H1 (cell line): ENCODE results near the gene ARL14. TPM values are rescaled to one million over a fixed set of nuclear protein-coding genes. Genes with fewer than 3 reads are reported as not detected.

Source experiments
- CTCF ChIA-PET: fragments of 300-600 bp; sonication (Branson Sonifier 250); formaldehyde crosslinking; loops from one replicate; lab custom pipeline; 2021; ENCODE audit not compliant: partially characterized antibody; lab: Charles Lee
- POLR2A ChIA-PET: fragments of 300-600 bp; sonication (Branson Sonifier 250); formaldehyde crosslinking; loops from one replicate; lab custom pipeline; 2021; ENCODE audit warnings: inconsistent platforms; ENCODE audit not compliant: partially characterized antibody; lab: Charles Lee
- DNase-seq, 2 experiments: peaks; one replicate each; pipeline versions ENCODE4 v3.0.0 to v3.0.0-alpha.2; 2010 to 2022; ENCODE audit warnings: low spot score in 2 of 2, low read depth in 1 of 2, mixed read lengths in 1 of 2
- FAIRE-seq: peaks from 2 replicates; lab custom pipeline; 2011; peaks lifted over from hg19 to GRCh38; lab: Jason Lieb, UNC
- H2AFZ ChIP-seq: 2 replicates; pipeline ENCODE4 v1.8.1; 2012; ENCODE audit warnings: low read length, inconsistent platforms
- H2AK5ac ChIP-seq: 2 replicates; pipeline ENCODE4 v1.6.1; 2013; ENCODE audit warnings: low read depth, low read length
- H2BK120ac ChIP-seq: replicated peaks from 2 replicates; pipeline ENCODE3; 2013; ENCODE audit warnings: low read depth, low read length, inconsistent platforms
- H2BK12ac ChIP-seq: 2 replicates; pipeline ENCODE4 v1.6.1; 2013; ENCODE audit warnings: low read depth, low read length
- H2BK15ac ChIP-seq: 2 replicates; pipeline ENCODE4 v1.6.1; 2013; ENCODE audit warnings: low read length
- H2BK20ac ChIP-seq: 2 replicates; pipeline ENCODE4 v1.6.1; 2013; ENCODE audit warnings: low read length
- H2BK5ac ChIP-seq: 2 replicates; pipeline ENCODE4 v1.6.1; 2013; ENCODE audit warnings: low read depth, low read length
- H3K14ac ChIP-seq: 2 replicates; pipeline ENCODE4 v1.6.1; 2013; ENCODE audit warnings: inconsistent platforms; ENCODE audit not compliant: insufficient read length
- H3K18ac ChIP-seq: 2 replicates; pipeline ENCODE4 v1.6.1; 2013; ENCODE audit warnings: low read length; ENCODE audit errors: extremely low read depth
- H3K23ac ChIP-seq: 2 replicates; pipeline ENCODE4 v1.6.1; 2013; ENCODE audit warnings: inconsistent platforms; ENCODE audit not compliant: insufficient read length
- H3K23me2 ChIP-seq: 2 replicates; pipeline ENCODE4 v1.6.1; 2013; ENCODE audit warnings: low read depth, low read length
- H3K27ac ChIP-seq: 2 replicates; pipeline ENCODE4 v1.6.1; 2011; ENCODE audit warnings: low read depth, low read length, inconsistent platforms
- H3K27me3 ChIP-seq, 4 experiments: replicated peaks in 1 of 4; 1 replicate in 1 of 4; 2 replicates in 3 of 4; pipeline versions ENCODE4 v1.6.1 to v1.8.1; 2011 to 2013; ENCODE audit warnings: low read length in 3 of 4, mild to moderate bottlenecking in 3 of 4, inconsistent platforms in 2 of 4, mixed read lengths in 2 of 4, moderate library complexity in 1 of 4; ENCODE audit not compliant: control insufficient read depth in 3 of 4, insufficient read depth in 3 of 4; ENCODE audit errors: extremely low read depth in 1 of 4
- H3K36me3 ChIP-seq, 4 experiments: 2 replicates each; pipeline versions ENCODE4 v1.6.1 to v1.8.1; 2011 to 2013; ENCODE audit warnings: mild to moderate bottlenecking in 4 of 4, low read length in 3 of 4, moderate library complexity in 2 of 4, control low read depth in 1 of 4, inconsistent platforms in 1 of 4; ENCODE audit not compliant: insufficient read depth in 4 of 4, control insufficient read depth in 2 of 4
- H3K4ac ChIP-seq: replicated peaks from 2 replicates; pipeline ENCODE3; 2013; ENCODE audit warnings: low read length, low read depth, mixed read lengths, inconsistent platforms; ENCODE audit not compliant: insufficient read length
- H3K4me1 ChIP-seq, 4 experiments: replicated peaks in 1 of 4; 1 replicate in 1 of 4; 2 replicates in 3 of 4; pipeline versions ENCODE4 v1.6.1 to v1.8.1; 2011 to 2013; ENCODE audit warnings: low read length in 3 of 4, inconsistent platforms in 2 of 4, mixed read lengths in 1 of 4; ENCODE audit not compliant: insufficient read depth in 4 of 4, control insufficient read depth in 3 of 4
- H3K4me2 ChIP-seq, 2 experiments: 2 replicates each; pipeline versions ENCODE4 v1.6.1 to v1.8.1; 2011 to 2013; ENCODE audit warnings: low read depth in 2 of 2, low read length in 2 of 2, control low read depth in 1 of 2, inconsistent platforms in 1 of 2, mild to moderate bottlenecking in 1 of 2; ENCODE audit not compliant: insufficient read depth in 1 of 2
- H3K4me3 ChIP-seq, 4 experiments: fragments of 200-600, 300-600 bp in 1 of 4; sonication (generic), shearing (Covaris generic), sonication (Bioruptor Twin) in 1 of 4; 2 replicates each; pipeline versions ENCODE4 v1.5.1 to v1.8.1; 2011 to 2016; ENCODE audit warnings: low read length in 4 of 4, low read depth in 3 of 4, control low read depth in 2 of 4, inconsistent platforms in 2 of 4, mild to moderate bottlenecking in 2 of 4, mixed read lengths in 1 of 4, moderate library complexity in 1 of 4; ENCODE audit not compliant: insufficient read depth in 2 of 4; ENCODE audit errors: extremely low read depth in 1 of 4
- H3K56ac ChIP-seq: replicated peaks from 2 replicates; pipeline ENCODE3; 2013; ENCODE audit warnings: low read depth, mild to moderate bottlenecking, mixed read lengths, low read length, inconsistent platforms; ENCODE audit not compliant: insufficient read length
- H3K79me1 ChIP-seq: 2 replicates; pipeline ENCODE4 v1.6.1; 2013; ENCODE audit warnings: low read depth, low read length, control low read depth
- H3K79me2 ChIP-seq, 2 experiments: 2 replicates each; pipeline versions ENCODE4 v1.6.1 to v1.8.1; 2012 to 2013; ENCODE audit warnings: low read length in 2 of 2, mild to moderate bottlenecking in 2 of 2, inconsistent platforms in 1 of 2; ENCODE audit not compliant: insufficient read depth in 2 of 2, control insufficient read depth in 1 of 2
- H3K9ac ChIP-seq, 4 experiments: replicated peaks in 1 of 4; 1 replicate in 1 of 4; 2 replicates in 3 of 4; pipeline versions ENCODE4 v1.6.1 to v1.8.1; 2011 to 2013; ENCODE audit warnings: low read depth in 3 of 4, low read length in 3 of 4, control low read depth in 2 of 4, mild to moderate bottlenecking in 2 of 4, moderate library complexity in 2 of 4, inconsistent platforms in 1 of 4; ENCODE audit errors: extremely low read depth in 1 of 4
- H3K9me3 ChIP-seq, 2 experiments: 2 replicates each; pipeline versions ENCODE4 v1.6.1 to v1.8.1; 2012 to 2013; ENCODE audit warnings: mild to moderate bottlenecking in 2 of 2, moderate library complexity in 2 of 2, control low read depth in 1 of 2, inconsistent platforms in 1 of 2, low read depth in 1 of 2, low read length in 1 of 2, mixed read lengths in 1 of 2; ENCODE audit not compliant: insufficient read depth in 2 of 2
- H4K20me1 ChIP-seq, 2 experiments: replicated peaks in 1 of 2; 2 replicates each; pipeline versions ENCODE3 to v1.8.1; 2011 to 2013; ENCODE audit warnings: inconsistent platforms in 2 of 2, low read length in 2 of 2, mild to moderate bottlenecking in 1 of 2; ENCODE audit not compliant: insufficient read depth in 2 of 2, control insufficient read depth in 1 of 2
- H4K5ac ChIP-seq: 2 replicates; pipeline ENCODE4 v1.6.1; 2013; ENCODE audit warnings: low read length, low read depth, mixed read lengths, inconsistent platforms; ENCODE audit not compliant: insufficient read length
- H4K8ac ChIP-seq: 2 replicates; pipeline ENCODE4 v1.8.0; 2013; ENCODE audit warnings: mild to moderate bottlenecking, moderate library complexity, low read length, inconsistent platforms; ENCODE audit not compliant: insufficient read depth; ENCODE audit errors: extremely low read depth
- H4K91ac ChIP-seq: replicated peaks from 2 replicates; pipeline ENCODE3; 2013; ENCODE audit warnings: low read length, mixed read lengths, inconsistent platforms; ENCODE audit not compliant: insufficient read length
- TEAD4 ChIP-seq: IDR thresholded peaks from 2 replicates; pipeline ENCODE4 v1.6.1; 2012; ENCODE audit warnings: low read depth, low read length, inconsistent platforms, mixed read lengths
- WGBS, 2 experiments: shearing (Covaris generic) in 1 of 2; methylation state at CpG; one replicate each; pipeline versions ENCODE4 v1.1.6 to v1.1.7; 2013 to 2015; ENCODE audit warnings: low lambda C conversion rate in 2 of 2, mixed read lengths in 2 of 2, inconsistent platforms in 1 of 2, low coverage in 1 of 2, missing lambda C conversion rate in 1 of 2; ENCODE audit not compliant: insufficient replicate concordance in 2 of 2, insufficient coverage in 1 of 2, insufficient read length in 1 of 2; ENCODE audit errors: extremely low coverage in 1 of 2, missing lambda C conversion rate in 1 of 2; 5-methylcytosine and 5-hydroxymethylcytosine counted together
- polyA plus RNA-seq, 7 experiments: library from polyadenylated mRNA; depleted of rRNA in 3 of 7; stranded (reverse) in 5 of 7; unstranded in 2 of 7; fragments of >200 nt in 5 of 7; fragments of 200-250 nt in 2 of 7; gene quantifications; 1 replicate in 5 of 7; 2 replicates in 1 of 7; 4 replicates in 1 of 7; pipeline versions ENCODE4 v1.2.1 to v1.2.3, GENCODE V29; 2011 to 2013; ENCODE audit warnings: missing spikeins in 2 of 7, mixed read lengths in 2 of 7
- total RNA-seq: library from RNA; stranded (reverse); fragmentation: NEBNext Ultra II Directional; extraction: Animal tissue kit (Norgen Biotek cat#: 25700); gene quantifications from 2 replicates; pipeline ENCODE4 v1.2.1, GENCODE V29; 2021

Gene ARL14
- total and polyA plus RNA-seq, 2 of the 8 experiments (the other 6 are each of a cell fraction or from before 2014, with no cell fraction given) = not detected

GRCh38 chr3:160695915-160696327 is 19.0 kb downstream of the ARL14 start:
- Histone ChIP-seq H3K9me3 (no peaks in the 10 kb centered on the region), H2BK15ac (no peak overlapping the region), H3K36me3 (no peaks in the 10 kb centered on the region), H3K23ac (no peak overlapping the region), H2BK120ac (no peak overlapping the region), H3K27me3 (no peaks in the 10 kb centered on the region), H3K79me2 (no peaks in the 10 kb centered on the region), H3K79me1 (no peaks in the 10 kb centered on the region), H3K18ac (no peak overlapping the region), H3K4me1 (no peaks in the 10 kb centered on the region), H3K14ac (no peak overlapping the region), H4K20me1 (no peaks in the 10 kb centered on the region), H3K9ac (no peak overlapping the region), H4K91ac (no peak overlapping the region), H2AFZ (no peak overlapping the region), H2BK20ac (no peak overlapping the region), H3K56ac (no peak overlapping the region), H2AK5ac (no peak overlapping the region), H3K27ac (no peak overlapping the region), H2BK5ac (no peak overlapping the region), H3K4me2 (no peak overlapping the region), H3K4me3 (no peak overlapping the region), H3K4ac (no peak overlapping the region), H4K8ac (no peak overlapping the region), H4K5ac (no peak overlapping the region), H3K23me2 (no peaks in the 10 kb centered on the region)
- no peak for FAIRE-seq
- WGBS, 2 experiments = 89% methylated on average over 2 of the region's 2 CpGs; no CpG with 5 or more reads in 1 of the 2 experiments
- ChIA-PET POLR2A (no interaction called here), CTCF (interaction anchor here (0.8 to 2.8 kb wide), 3 partner anchors 10 to 246 kb away, joined by 3 to 14 read pairs (median 3); no protein-coding TSS in a partner anchor)
- no peak for DNase-seq
- no peak for TF ChIP-seq TEAD4
- TF ChIP-seq, all 59 proteins: peak for 0
- H2BK12ac ChIP-seq = no peak overlapping the region
